SIG-M5 (cell line): ENCODE data around the gene KRTAP5-2.
"Not testable (repeated sequence)": the region's sequence is repeated elsewhere in the genome, so short reads cannot be mapped to it uniquely, and the experiment has no call there.

Source experiments
- DNase-seq: peaks from one replicate; lab custom pipeline; 2025; lab: John Stamatoyannopoulos, UW

Gene KRTAP5-2

DNA sequence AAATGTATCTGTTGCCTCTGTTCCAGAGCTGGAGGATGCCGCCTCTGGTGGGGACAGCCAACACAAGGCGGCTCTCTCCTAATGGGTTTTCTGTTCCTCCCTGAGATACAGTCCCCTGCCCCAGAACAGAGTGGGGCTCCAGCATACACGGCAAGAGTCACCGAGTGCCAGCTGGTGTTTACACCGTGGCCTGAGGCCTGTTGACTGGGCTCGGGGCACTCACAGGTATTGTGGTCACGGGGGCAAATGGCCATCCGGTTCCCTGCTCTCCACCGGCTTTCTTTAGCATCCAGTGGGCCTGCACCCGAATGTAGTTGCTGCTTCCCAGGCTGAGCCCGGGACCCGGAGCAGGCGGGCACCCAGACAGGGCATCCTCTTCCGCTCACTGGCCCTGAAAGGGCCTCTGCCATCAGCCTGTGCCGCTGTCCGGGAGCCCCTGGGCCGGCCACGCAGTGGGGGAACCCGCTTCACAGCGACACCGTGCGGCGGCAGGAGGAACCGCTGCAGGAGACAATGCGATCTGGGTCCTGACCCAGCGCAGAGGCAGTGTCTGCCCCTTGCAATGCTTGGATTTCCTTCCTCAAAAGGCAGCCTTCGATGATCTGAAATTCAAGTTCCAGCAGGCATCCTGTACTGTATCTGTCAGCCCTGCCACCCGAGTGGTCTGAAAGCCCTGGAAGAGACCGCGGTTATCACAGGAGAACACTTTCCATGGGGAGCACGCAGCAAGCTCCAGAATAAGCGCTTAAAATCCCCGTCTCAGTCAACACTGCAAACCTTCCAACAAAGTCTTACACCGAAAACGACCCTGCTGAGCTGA, 30.6 kb upstream of the KRTAP5-2 start:
- no peak for DNase-seq

DNA sequence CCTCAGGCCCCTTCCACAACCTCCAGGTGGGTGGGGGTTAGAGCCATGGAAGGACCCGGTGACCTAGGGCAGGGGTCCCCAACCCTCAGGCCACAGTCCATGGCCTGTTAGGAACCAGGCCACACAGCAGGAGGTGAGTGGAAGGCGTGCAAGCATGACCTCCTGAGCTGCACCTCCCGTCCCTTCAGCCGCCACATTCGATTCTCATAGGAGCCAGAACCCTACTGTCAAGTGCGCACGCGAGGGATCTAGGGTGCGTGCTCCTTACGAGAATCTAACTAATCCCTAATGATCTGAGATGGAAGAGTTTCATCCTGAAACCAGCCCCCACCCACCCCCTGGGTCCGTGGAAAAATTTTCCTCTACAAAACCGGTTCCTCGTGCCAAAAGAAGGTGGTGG, 27.4 kb upstream of the KRTAP5-2 start:
- no peak for DNase-seq

DNA sequence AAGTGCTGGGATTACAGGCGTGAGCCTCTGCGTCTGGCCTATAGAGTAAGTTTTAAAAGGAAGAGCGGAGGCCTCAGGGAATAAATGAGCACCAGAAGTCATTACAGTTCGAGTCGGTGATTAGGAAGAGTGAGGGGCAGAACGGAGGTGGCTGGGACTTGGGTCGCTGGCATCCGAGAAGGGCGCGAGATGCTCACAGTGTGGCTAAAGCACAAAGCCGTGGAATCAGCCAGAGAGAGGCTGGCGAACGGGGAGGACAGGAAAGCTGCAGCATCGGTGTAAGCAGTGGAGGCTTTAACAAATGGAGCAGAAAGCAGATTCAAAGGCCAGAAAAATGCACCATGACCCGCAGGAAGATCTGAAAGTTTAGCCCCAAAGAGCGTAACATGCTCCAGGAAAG, 26.5 kb upstream of the KRTAP5-2 start:
- DNase-seq: no peak

DNA sequence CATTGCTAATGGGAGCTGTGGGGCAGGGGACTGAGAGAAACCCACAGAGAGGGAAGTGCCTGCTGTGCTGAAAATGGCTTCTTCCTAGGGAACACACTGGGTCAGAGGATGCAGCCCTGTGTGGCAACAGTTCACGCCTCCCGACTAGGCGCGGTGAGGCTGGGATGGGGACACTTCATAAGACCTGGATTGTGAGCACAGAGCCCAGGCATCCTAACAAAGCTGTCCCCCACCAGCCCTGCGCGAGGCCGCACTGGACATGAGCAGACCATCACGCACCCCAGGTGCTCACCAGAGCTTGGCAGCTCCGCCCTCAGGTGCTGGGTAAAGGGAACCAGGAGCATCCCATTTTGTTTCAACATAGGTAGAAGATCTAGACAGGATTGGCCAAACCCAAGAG, 25.6 kb upstream of the KRTAP5-2 start:
- DNase-seq: no peak

DNA sequence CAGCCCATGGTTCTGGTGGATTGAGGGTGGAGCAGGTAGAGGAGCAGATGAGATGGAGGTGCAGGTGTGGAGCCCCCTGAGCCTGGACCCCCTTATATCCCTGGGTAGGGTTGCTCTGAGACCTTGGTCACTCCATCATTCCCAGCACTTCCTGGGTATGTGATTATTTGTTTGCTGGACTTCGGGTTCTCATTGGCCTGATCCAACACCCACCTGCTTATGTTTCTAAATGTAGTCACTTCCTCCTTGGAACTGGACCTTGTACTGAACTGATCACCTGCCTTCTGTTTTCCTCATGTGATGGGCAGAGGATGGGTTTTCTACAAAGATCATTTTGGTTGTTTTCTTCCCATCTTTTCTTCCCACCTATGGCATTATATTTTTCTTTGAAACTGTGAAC, 24.0 kb upstream of the KRTAP5-2 start, which contains the start of gene KRTAP5-4:
KRTAP5-4 (minus strand) TSS at position 53 of the 400 bp plus-strand sequence; CDS start at position 8, 45 bp downstream.
- DNase-seq: no peak

DNA sequence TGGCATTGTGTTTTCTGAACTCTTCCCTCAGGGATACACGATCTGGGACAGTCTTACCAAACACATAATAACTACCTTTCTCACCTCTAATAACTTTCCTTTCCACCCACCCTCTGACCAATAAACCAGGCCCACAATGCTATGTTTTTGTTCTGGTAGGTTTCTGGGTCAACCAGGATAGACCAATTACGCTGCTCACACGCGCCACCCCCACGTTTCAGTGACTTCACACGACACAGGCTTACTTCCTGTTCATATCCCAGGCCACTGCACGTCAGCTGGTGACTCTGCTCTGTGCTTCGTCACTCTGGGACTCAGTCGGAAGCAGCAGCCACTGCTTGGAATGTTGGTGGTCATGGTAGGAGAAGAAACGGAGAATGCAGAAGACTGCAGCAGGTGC, 21.4 kb upstream of the KRTAP5-2 start:
- DNase-seq: no peak

DNA sequence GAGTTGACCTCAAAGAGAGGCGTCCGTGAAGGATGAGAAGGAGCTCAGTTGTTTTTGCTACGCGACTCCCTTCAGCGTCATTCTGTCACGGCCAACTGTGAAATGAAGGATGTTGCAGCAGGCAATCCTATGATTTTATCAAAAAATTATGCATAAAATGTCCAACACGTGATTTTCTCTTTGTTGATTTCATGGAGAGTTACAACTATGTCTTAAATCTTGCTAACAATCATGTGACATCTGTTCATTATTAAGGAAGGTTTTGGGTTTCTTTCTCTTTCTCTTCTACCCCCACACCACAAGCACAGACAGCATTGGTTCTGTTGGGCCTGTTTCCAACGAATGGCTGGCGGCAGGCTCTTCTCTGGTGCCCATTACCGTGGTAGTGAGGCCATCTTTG, 20.1 kb upstream of the KRTAP5-2 start:
- no peak for DNase-seq

DNA sequence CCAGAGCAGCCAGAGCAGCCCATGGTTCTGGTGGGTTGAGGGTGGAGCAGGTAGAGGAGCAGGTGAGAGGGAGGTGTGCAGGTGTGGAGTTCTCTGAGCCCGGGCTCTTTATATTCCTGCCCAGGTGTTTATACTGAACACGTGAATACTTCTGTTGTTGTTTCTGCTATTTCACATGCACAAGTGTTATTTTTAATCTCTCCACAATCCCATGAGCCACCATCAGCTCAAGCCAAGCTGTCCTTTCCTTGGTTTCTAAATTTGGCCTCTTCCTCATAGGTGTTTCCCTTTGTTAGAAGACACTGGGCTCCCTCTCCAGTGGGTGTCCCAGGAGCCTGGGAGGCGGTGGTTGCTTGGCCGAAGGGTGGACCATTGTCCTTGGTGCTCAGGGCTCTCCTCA, 10.3 kb upstream of the KRTAP5-2 start, which contains the start of gene KRTAP5-3:
KRTAP5-3 (minus strand) TSS at position 101 of the 400 bp plus-strand sequence; CDS start at position 23, 78 bp downstream.
- no peak for DNase-seq

DNA sequence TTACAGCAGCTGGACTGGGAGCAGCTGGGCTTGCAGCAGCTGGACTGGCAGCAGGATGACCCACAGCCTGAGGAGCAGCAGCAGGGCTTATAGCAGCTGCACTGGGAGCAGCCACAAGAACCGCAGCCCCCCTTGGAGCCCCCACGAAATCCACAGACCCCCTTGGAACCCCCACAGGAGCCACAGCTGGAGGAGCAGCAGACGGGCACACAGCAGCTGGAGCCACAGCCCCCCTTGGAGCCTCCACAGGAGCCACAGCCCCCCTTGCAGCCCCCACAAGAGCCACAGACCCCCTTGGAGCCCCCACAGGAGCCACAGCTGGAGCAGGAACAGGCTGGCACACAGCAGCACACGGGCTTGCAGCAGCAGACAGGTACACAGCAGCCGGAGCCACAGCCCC, 9.8 kb upstream of the KRTAP5-2 start:
- DNase-seq: not testable (repeated sequence)

DNA sequence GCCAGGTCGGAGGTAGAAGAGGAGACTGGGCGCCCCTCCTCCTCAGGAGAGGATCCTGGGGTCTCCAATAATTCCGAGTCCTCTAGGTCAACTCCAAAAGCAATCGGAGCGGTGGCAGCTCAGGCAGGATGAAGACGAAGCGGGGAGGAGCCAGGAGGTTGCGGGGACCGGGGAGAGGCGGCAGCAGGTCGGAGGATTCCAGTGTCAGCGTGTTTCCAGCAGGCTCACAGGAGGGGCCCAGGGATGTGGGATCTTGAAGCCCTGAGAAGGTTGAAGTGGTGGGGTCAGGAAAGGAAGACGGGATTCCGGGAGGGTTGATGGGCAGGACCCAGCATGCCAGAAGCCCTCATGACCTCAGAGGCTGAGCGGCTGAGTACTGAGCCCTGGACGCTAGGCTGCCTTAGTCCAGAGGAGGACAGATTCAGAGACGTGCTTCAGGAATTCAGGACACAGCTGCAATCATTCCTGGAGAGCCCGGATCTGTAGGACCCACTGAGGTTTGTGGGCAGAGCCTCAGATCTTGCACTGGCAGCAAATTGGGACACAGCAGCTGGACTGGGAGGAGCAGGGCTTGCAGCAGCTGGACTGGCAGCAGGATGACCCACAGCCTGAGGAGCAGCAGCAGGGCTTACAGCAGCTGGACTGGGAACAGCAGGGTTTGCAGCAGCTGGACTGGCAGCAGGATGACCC, 9.2 kb upstream of the KRTAP5-2 start:
- not testable (repeated sequence) for DNase-seq

DNA sequence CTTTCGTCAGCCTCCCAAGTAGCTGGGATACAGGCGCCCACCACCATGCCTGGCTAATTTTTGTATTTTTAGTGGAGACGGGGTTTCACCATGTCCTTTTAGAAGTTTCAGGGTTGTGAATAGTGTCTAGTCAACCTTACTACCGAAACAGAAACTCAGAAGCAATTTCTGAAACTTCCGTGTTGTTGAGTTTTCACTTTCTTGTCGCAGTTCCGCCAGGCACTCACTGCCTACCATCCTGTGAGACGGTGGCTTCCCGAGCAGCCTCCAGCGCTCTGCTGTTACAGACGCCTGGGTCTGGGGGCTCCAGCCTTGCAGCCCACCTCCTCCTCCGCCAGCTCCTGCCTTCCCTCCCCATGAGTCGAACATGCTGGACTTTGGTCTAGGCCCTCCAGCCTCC, 7.8 kb upstream of the KRTAP5-2 start:
- DNase-seq: not testable (repeated sequence)

DNA sequence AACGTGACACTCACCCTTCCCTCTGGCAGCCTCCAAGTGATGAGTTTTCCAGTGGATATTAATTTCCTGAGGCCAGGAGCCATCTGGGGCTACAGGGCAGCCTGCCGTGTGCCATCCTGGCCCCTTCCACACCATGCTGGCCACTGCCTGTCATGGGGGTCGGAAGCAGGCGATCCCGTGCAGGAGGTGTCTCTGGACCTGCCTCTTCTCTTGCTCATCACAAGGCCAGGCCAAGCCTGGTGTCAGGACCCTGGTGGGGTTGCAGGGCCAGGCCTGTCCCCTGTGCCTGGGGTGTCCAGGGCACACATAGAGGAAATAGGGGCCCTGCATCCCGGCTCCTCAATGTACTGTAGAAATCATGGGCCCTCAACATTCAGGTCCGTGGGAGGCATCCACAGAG, 6.6 kb upstream of the KRTAP5-2 start:
- no peak for DNase-seq

DNA sequence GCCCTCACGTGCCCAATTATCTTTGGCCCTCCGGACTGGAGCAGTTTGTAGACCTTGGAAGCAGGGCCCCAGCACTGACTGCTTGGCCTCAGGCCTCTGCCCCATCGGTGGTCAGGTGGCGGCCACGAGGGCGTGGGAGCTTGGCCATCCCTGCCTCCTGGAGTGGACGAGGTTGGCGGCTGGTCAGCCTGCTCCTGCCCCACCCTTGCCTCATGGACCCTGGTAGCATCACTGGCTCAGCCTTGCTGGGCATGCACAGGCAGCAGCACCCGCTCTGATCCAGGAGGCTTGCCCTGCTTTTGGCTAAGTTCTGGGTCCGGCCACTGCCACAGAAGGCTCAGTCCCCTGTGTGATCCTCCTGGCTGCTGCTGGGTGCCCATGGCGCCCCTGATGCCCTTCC, 6.1 kb upstream of the KRTAP5-2 start:
- no peak for DNase-seq

DNA sequence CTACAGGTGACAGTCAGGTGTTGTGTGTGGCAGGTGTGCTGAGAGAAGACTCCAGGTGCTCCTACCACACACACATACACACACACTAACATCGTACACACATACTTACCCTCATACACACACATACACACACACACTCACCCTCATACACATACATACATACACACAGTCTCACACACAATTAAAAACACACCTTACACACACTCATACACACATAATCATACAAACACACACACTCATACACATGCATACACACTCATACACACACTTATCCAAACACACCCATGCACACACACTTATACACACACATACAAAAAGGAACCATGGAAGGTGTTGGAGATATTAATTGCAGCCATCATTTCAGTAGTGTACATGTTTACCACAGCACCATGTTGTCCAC, 5.5 kb upstream of the KRTAP5-2 start:
- no peak for DNase-seq

DNA sequence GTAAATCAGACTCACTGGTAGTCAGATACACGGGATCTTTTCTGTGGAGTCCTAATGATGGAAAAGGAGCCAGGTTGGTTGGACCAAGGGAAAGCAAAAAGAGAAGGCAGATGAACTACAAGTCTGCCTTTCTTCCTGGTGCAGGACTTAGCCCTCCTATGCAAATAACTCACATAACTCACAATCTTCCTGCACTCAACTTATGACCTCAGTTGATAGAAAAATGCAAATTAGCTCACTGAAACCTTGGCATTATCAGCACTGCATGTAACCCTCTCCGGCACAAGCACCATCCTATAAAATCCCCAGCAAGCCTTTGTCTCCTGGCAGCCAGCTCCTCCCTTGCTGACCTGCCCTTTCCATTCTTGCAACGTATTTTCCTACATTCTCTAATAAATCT, 3.6 kb upstream of the KRTAP5-2 start:
- not testable (repeated sequence) for DNase-seq

DNA sequence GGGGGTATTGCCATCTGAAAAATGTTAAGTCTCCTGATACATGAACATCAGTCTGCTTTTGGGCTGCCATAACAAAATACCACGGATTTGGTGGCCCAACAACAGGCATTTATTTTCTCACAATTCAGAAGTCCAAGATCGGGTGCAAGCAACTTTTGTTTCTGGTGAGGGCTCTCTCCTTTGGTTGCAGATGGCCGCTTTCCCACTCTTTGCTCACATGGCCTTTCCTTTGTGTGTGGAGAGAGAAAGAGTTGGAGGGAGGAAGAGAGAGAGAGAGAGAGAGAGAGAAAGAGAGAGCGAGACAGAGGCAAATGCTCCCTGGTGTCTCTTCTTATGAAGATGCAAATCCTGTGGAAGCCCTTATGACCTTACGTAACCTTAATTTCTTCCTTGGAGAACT, 2.5 kb upstream of the KRTAP5-2 start:
- DNase-seq: no peak

DNA sequence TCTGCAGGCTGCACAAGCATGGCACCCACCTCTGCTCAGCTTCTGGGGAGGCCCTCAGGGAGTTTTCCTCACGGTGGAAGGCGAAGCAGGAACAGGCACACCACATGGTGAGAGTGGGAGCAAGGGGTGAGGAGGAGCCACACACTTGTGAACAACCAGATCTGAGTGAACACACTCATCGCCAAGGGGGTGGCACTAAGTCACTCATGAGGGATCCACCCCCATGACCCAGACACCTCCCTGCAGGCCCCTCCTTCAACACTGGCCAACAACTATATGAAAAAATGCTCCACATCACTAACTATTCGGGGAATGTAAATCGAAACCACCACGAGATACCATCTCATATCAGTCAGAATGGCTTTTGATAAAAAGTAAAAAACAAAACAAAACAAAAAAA, 722 bp upstream of the KRTAP5-2 start:
- DNase-seq: no peak

DNA sequence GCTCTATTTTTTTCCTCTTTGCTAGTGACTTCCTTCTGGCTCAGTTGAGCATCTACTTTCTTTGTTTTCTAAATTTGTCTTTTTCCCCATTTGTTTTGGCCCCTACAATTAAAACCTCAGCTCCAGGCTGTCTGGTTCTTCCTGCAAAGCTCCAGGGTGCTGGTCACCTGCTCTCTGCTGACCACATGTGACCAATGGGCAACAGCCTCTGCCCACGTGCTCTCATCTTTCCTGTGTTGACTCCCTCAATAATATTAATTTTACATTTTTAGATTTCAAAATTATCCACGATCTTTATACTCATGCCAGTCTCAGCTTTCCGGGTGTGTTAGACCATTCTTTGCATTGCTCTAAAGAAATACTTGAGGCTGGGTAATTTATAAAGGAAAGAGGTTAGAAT, 312 bp upstream of the KRTAP5-2 start:
- not testable (repeated sequence) for DNase-seq

DNA sequence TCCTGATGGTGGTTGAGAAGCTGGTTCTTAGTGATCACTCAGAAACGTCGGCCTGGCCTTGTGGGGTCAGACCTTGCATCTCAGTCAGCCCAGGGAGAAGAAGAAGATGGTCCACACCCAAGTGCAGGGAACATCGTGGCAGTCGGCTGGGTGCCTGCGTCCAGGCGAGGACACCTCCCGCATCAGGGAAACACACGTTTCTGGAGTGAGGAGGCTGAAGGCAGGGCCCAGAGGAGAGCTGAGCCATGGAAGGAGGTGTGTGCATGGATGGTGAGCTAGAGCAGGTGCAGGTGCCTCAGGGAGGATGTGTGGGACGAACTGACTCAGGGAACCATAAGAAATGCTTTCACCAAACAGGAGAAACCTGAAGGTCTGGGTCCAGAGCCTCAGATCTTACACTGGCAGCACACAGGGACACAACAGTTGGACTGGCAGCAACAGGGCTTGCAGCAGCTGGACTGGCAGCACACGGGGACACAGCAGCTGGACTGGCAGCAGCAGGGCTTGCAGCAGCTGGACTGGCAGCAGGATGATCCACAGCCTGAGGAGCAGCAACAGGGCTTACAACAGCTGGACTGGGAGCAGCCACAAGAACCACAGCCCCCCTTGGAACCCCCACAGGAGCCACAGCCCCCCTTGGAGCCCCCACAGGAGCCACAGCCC, 632 bp downstream of the KRTAP5-2 start:
- DNase-seq: no peak

DNA sequence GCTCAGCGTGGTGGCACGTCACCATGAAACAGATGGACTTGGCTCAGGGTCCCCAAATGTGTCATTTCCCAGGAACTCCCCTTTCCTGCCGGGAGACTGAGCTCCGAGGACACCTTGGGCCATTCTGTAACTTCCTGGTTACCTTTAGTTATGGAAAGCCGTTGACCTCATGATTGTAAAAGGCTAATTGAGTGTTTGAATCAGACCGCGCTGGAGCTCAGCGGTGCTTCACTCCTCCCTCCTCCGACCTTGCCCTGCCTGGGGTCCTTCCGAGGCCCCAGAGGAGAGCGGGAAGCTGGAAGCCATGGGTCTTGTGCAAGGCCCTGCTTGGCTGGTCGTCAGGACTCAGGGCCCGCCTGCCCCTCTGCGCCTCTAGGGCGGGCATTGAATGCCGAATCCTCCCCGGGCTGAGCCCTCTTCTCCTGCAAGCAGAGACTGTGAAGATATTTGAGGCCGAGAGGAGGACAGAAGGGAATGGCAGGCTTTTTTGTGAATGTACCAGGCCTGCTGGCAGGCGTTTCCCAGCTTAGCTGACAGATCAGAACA, 1.4 kb downstream of the KRTAP5-2 start:
- not testable (repeated sequence) for DNase-seq

DNA sequence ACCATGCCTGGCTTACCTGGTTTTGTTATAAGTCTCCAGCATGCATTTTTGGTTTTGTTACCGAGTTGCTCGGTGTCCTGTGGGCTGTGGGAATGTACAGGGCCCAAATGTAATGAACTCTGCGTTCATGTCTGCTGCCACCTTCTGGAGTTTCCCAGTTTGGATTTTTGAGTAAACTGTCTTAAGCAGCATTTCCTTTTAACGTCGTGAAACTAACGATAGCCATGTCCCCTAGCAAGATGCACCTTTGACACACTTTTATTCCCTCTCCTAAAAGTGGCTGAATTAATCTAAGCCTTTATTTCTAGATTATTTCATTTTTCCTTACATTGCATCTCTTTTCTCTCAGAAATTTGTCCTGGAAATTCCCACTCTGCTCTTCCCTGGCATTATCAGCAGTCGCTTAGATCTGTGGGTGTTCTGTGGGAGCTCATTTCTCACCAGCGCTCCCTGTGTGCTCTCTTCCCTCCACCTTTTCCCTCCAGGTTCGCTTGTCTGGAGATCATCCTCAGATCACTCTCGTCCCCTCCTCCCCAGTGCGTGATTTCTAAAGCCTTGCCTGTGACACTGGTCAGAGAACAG, 2.0 kb downstream of the KRTAP5-2 start:
- DNase-seq: not testable (repeated sequence)

DNA sequence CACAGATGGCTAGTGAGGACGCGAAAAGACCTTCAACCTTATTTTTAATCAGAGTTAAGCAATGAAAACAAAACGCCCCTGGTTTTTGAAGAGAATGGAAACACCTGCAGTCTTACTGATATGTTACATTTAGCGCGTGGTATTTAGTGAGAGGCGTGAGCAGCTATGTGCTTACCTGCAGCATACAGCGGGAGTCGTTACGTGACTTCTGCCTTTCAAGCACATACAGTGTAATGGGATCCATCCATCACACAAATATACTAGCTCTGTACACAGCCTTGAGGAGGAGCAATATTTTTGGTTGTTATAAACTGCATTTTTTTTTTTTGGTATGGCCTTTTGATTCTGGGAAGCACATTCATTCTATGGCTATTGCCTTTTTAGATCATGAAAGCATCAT, 5.5 kb downstream of the KRTAP5-2 start:
- DNase-seq: no peak
